Breast epithelium (tissue), 3 donors: ENCODE measurements around the gene DMXL2.

Source experiments
- POLR2A ChIP-seq: fragments of 450-650 bp; IDR thresholded peaks from one replicate; pipeline ENCODE4 v1.6.1; 2016; ENCODE audit warnings: antibody characterized with exemption, mild to moderate bottlenecking, moderate library complexity
- TF ChIP-seq, protein P1 (sequence below), 3 donors: fragments of 450-650 bp; IDR thresholded peaks; one replicate each; pipeline ENCODE4 v1.5.1; 2016 to 2017; ENCODE audit warnings: antibody characterized with exemption in 3 of 3, mild to moderate bottlenecking in 3 of 3, moderate library complexity in 3 of 3

DNA sequence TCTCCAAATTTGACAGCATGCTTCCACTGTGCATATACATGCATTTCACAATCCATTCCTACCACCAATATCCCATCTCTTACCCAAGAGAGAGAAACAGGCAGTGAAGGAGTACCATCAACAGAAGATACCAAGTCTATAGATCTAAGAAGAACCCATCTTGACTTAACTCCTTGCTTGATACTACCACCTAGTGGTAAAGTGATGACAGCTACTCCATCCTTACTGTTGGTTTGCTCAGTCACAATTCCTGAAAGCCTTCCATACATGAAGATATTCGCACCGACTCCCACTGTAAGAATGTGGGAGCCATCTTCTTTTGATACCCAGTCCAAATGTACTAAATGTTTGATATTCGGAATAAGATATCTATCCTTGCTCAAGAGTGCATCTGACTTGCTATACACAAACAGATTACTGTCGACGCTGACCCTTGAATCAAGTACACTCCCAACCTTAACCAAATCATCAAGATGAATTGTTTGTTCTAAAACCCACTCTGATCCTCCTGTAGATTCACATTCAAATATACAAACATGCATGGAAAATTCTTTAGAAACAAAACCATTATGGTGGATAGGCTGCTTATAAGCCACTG is 123.1 kb downstream of the DMXL2 start:
- no peak for TF ChIP-seq POLR2A
- TF ChIP-seq, protein P1, sequence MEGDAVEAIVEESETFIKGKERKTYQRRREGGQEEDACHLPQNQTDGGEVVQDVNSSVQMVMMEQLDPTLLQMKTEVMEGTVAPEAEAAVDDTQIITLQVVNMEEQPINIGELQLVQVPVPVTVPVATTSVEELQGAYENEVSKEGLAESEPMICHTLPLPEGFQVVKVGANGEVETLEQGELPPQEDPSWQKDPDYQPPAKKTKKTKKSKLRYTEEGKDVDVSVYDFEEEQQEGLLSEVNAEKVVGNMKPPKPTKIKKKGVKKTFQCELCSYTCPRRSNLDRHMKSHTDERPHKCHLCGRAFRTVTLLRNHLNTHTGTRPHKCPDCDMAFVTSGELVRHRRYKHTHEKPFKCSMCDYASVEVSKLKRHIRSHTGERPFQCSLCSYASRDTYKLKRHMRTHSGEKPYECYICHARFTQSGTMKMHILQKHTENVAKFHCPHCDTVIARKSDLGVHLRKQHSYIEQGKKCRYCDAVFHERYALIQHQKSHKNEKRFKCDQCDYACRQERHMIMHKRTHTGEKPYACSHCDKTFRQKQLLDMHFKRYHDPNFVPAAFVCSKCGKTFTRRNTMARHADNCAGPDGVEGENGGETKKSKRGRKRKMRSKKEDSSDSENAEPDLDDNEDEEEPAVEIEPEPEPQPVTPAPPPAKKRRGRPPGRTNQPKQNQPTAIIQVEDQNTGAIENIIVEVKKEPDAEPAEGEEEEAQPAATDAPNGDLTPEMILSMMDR (IDR thresholded peaks at IDR 0.05), result no peak
